SK-N-SH (cell line): ENCODE results near the gene POLA1. TPM values are rescaled to one million over a fixed set of nuclear protein-coding genes. Genes with fewer than 3 reads are reported as not detected.

Experiments used
- CTCF ChIA-PET: fragments of 300-600, 350-600 bp; formaldehyde crosslinking; extraction: SDS; loops from one replicate; lab custom pipeline; 2021; lab: Yijun Ruan, JAX
- POLR2A ChIA-PET: fragments of 350-600 bp; sonication (Branson Sonifier 250); formaldehyde crosslinking; extraction: SDS; loops from one replicate; lab custom pipeline; 2020; ENCODE audit warnings: antibody characterized with exemption, inconsistent platforms; lab: Yijun Ruan, JAX
- DNase-seq: peaks from one replicate; pipeline ENCODE4 v3.0.0; 2012
- H2AFZ ChIP-seq: fragments of 200-600 bp; sonication (generic); 2 replicates; pipeline ENCODE4 v1.8.1; 2016; ENCODE audit warnings: antibody characterized with exemption, mild to moderate bottlenecking, low read depth
- H3F3A ChIP-seq: fragments of 200-600 bp; sonication (generic); replicated peaks from 2 replicates; pipeline ENCODE3; 2016; ENCODE audit warnings: antibody characterized with exemption, mild to moderate bottlenecking; ENCODE audit not compliant: insufficient read depth
- H3K27ac ChIP-seq, 2 experiments: fragments of 200-500 bp in 1 of 2; fragments of 200-600 bp in 1 of 2; sonication (Bioruptor generic) in 1 of 2; sonication (generic), shearing (Covaris generic) in 1 of 2; 2 replicates each; pipeline versions ENCODE4 v1.5.1 to v1.6.1; 2014 to 2016; ENCODE audit warnings: low read depth in 2 of 2, inconsistent platforms in 1 of 2, low read length in 1 of 2, mild to moderate bottlenecking in 1 of 2, mixed read lengths in 1 of 2
- H3K27me3 ChIP-seq: fragments of 200-600 bp; sonication (generic), shearing (Covaris generic); 2 replicates; pipeline ENCODE4 v1.6.1; 2016; ENCODE audit warnings: mixed run types; ENCODE audit not compliant: insufficient read depth
- H3K36me3 ChIP-seq, 2 experiments: fragments of 200-500 bp in 1 of 2; fragments of 200-600 bp in 1 of 2; sonication (Bioruptor generic) in 1 of 2; sonication (generic) in 1 of 2; replicated peaks in 1 of 2; 2 replicates each; pipeline versions ENCODE3 to v1.5.1; 2014 to 2016; ENCODE audit warnings: low read length in 1 of 2, mild to moderate bottlenecking in 1 of 2; ENCODE audit not compliant: insufficient read depth in 2 of 2, control insufficient read depth in 1 of 2
- H3K4me1 ChIP-seq, 2 experiments: fragments of 200-500 bp in 1 of 2; fragments of 200-600 bp in 1 of 2; sonication (Bioruptor generic) in 1 of 2; sonication (generic), shearing (Covaris generic) in 1 of 2; 2 replicates each; pipeline versions ENCODE4 v1.5.1 to v1.6.1; 2014 to 2016; ENCODE audit warnings: low read depth in 1 of 2, low read length in 1 of 2, mixed run types in 1 of 2; ENCODE audit not compliant: insufficient read depth in 2 of 2, control insufficient read depth in 1 of 2
- H3K4me2 ChIP-seq: fragments of 200-600 bp; sonication (generic), shearing (Covaris generic); 2 replicates; pipeline ENCODE4 v1.6.1; 2017; ENCODE audit warnings: mixed run types
- H3K4me3 ChIP-seq, 2 experiments: fragments of 200-500 bp in 1 of 2; fragments of 200-600 bp in 1 of 2; sonication (Bioruptor generic) in 1 of 2; sonication (generic), shearing (Covaris generic) in 1 of 2; 2 replicates each; pipeline versions ENCODE4 v1.5.1 to v1.8.1; 2014 to 2016; ENCODE audit warnings: low read depth in 2 of 2, inconsistent platforms in 1 of 2, low read length in 1 of 2, mild to moderate bottlenecking in 1 of 2, mixed read lengths in 1 of 2, moderate library complexity in 1 of 2
- H3K79me2 ChIP-seq: fragments of 200-600 bp; sonication (generic); 2 replicates; pipeline ENCODE4 v1.8.1; 2017; ENCODE audit warnings: mild to moderate bottlenecking; ENCODE audit not compliant: insufficient read depth
- H3K9ac ChIP-seq: fragments of 200-600 bp; sonication (generic); 2 replicates; pipeline ENCODE4 v1.6.1; 2017; ENCODE audit warnings: mixed run types
- H3K9me2 ChIP-seq: fragments of 200-600 bp; sonication (generic); 2 replicates; pipeline ENCODE4 v1.6.1; 2017; ENCODE audit warnings: mixed run types
- H3K9me3 ChIP-seq: fragments of 200-600 bp; sonication (generic); 2 replicates; pipeline ENCODE4 v1.6.1; 2017; ENCODE audit warnings: mixed run types, mild to moderate bottlenecking, moderate library complexity
- H4K20me1 ChIP-seq: fragments of 200-600 bp; sonication (generic); 2 replicates; pipeline ENCODE4 v1.6.1; 2017; ENCODE audit warnings: mild to moderate bottlenecking, mixed run types; ENCODE audit not compliant: insufficient read depth
- CHD2 ChIP-seq: fragments of 150-350 bp; IDR thresholded peaks from 2 replicates; pipeline ENCODE4 v1.6.1; 2018; ENCODE audit warnings: low read length; ENCODE audit not compliant: partially characterized antibody
- ELF1 ChIP-seq: IDR thresholded peaks from 2 replicates; pipeline ENCODE4 v1.4.0; 2012
- EP300 ChIP-seq, 2 experiments: IDR thresholded peaks; 2 replicates each; pipeline versions ENCODE4 v1.4.0 to v1.6.1; 2012; ENCODE audit warnings: borderline replicate concordance in 1 of 2, low read depth in 1 of 2, low read length in 1 of 2
- EZH2phosphoT487 ChIP-seq: fragments of 200-600 bp; sonication (generic); IDR thresholded peaks from 2 replicates; pipeline ENCODE4 v1.6.1; 2017; ENCODE audit warnings: low read depth, mixed run types, mild to moderate bottlenecking, antibody characterized with exemption, moderate library complexity, borderline replicate concordance
- FOSL2 ChIP-seq: IDR thresholded peaks from 2 replicates; pipeline ENCODE4 v1.4.0; 2012; ENCODE audit warnings: low read depth, mild to moderate bottlenecking, moderate library complexity, borderline replicate concordance
- FOXJ3 ChIP-seq: sonication (generic); formaldehyde crosslinking; IDR thresholded peaks from 2 replicates; pipeline ENCODE4 v1.5.1; 2020; ENCODE audit warnings: mild to moderate bottlenecking, missing genetic modification reagents
- FOXM1 ChIP-seq: IDR thresholded peaks from 2 replicates; pipeline ENCODE4 v1.4.0; 2012; ENCODE audit warnings: low read depth, mild to moderate bottlenecking
- GATA2 ChIP-seq: sonication (generic); formaldehyde crosslinking; IDR thresholded peaks from 2 replicates; pipeline ENCODE4 v1.5.0; 2020; ENCODE audit warnings: mild to moderate bottlenecking, missing genetic modification reagents
- MEF2A ChIP-seq: IDR thresholded peaks from 2 replicates; pipeline ENCODE4 v1.4.0; 2012; ENCODE audit warnings: low read depth, borderline replicate concordance
- MXI1 ChIP-seq: IDR thresholded peaks from 2 replicates; pipeline ENCODE4 v1.6.1; 2012; ENCODE audit warnings: mild to moderate bottlenecking, low read depth, low read length, improper control_type of control experiment
- NFIC ChIP-seq: IDR thresholded peaks from 2 replicates; pipeline ENCODE4 v1.4.0; 2012; ENCODE audit warnings: borderline replicate concordance
- NRF1 ChIP-seq: IDR thresholded peaks from 2 replicates; pipeline ENCODE4 v1.6.1; 2012; ENCODE audit warnings: low read depth, mild to moderate bottlenecking, low read length
- PBX3 ChIP-seq: IDR thresholded peaks from 2 replicates; pipeline ENCODE4; 2012
- RAD21 ChIP-seq: IDR thresholded peaks from 2 replicates; pipeline ENCODE4 v1.6.1; 2012; ENCODE audit warnings: mild to moderate bottlenecking, low read length
- RCOR1 ChIP-seq: fragments of 150-350 bp; IDR thresholded peaks from 2 replicates; pipeline ENCODE4 v1.6.1; 2017; ENCODE audit warnings: antibody characterized with exemption, low read length
- REST ChIP-seq: IDR thresholded peaks from 2 replicates; pipeline ENCODE4 v1.6.1; 2012; ENCODE audit warnings: mild to moderate bottlenecking, low read depth, low read length, moderate library complexity
- RFX5 ChIP-seq: IDR thresholded peaks from 2 replicates; pipeline ENCODE4 v1.6.1; 2012; ENCODE audit warnings: mild to moderate bottlenecking, improper control_type of control experiment, low read length
- RXRA ChIP-seq: IDR thresholded peaks from 2 replicates; pipeline ENCODE4 v1.4.0; 2012; ENCODE audit warnings: low read depth, mild to moderate bottlenecking, borderline replicate concordance
- SIN3A ChIP-seq: IDR thresholded peaks from 2 replicates; pipeline ENCODE4 v1.6.1; 2012; ENCODE audit warnings: low read depth, mild to moderate bottlenecking, low read length, moderate library complexity, borderline replicate concordance
- TCF12 ChIP-seq: IDR thresholded peaks from 2 replicates; pipeline ENCODE4 v1.4.0; 2012
- USF1 ChIP-seq: IDR thresholded peaks from 2 replicates; pipeline ENCODE4 v1.4.0; 2012; ENCODE audit warnings: low read depth, borderline replicate concordance
- USF2 ChIP-seq: fragments of 150-350 bp; IDR thresholded peaks from 2 replicates; pipeline ENCODE4 v1.6.1; 2017; ENCODE audit warnings: antibody characterized with exemption, low read length, low read depth, borderline replicate concordance
- WGBS: methylation state at CpG from one replicate; pipeline ENCODE4 v1.1.6; 2017; ENCODE audit warnings: low lambda C conversion rate; 5-methylcytosine and 5-hydroxymethylcytosine counted together
- polyA plus RNA-seq, 3 experiments: library from polyadenylated mRNA; depleted of rRNA; stranded (reverse); fragments of >200 nt; gene quantifications; 2 replicates each; pipeline ENCODE4 v1.2.3, GENCODE V29; 2012
- TF ChIP-seq, protein P1 (sequence below): IDR thresholded peaks from 2 replicates; pipeline ENCODE4 v1.4.0; 2012; ENCODE audit warnings: low read depth

The POLA1 gene
- polyA plus RNA-seq, 1 of the 3 experiments (the other 2 are of a cell fraction): 2.8 TPM

DNA sequence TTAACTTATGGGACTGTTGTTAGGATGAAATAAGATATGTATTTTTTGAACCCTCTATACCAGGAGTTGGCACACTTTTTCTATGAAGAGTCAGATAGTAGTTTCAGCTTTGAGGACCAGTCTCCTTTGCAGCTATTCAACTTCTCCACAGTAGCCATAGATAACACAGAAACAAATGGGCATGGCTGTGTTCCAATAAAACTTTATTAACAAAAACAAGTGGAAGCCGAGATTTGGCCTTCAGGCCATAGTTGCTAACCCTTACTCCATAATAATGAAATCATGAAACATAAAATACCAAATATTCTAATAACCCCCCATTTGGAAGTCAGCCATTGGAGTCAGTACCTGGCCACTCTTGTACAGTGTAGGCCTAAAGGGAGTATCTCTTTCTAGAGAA is 291.4 kb downstream of the POLA1 start:
- no peak for DNase-seq
- Histone ChIP-seq H3K4me3 (no peak overlapping the region), H2AFZ (no peak overlapping the region), H4K20me1 (no peaks in the 10 kb centered on the region)
- 33% methylated on average over 1 of the region's 1 CpG for WGBS
- CTCF ChIA-PET: interaction anchor here (1.4 kb wide), 1 partner anchor 146 kb away, joined by 4 read pairs; no protein-coding TSS in a partner anchor
- TF ChIP-seq NRF1: no peak
- no peak for TF ChIP-seq RCOR1
- TF ChIP-seq USF2: no peak
- no peak for TF ChIP-seq RAD21
- no peak for TF ChIP-seq EP300 (IDR thresholded peaks at IDR 0.05; ENCODE audit: borderline replicate concordance in 1 of 2, low read depth in 1 of 2, low read length in 1 of 2)
- no peak for TF ChIP-seq FOSL2
- TF ChIP-seq USF1: no peak
- TF ChIP-seq NFIC: no peak
- no peak for TF ChIP-seq FOXJ3 (CRISPR knock-in tag)
- TF ChIP-seq RXRA: no peak
- no peak for TF ChIP-seq ELF1
- no peak for TF ChIP-seq PBX3
- TF ChIP-seq, protein P1, sequence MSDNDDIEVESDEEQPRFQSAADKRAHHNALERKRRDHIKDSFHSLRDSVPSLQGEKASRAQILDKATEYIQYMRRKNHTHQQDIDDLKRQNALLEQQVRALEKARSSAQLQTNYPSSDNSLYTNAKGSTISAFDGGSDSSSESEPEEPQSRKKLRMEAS: no peak
- TF ChIP-seq GATA2 (CRISPR knock-in tag): no peak
- TF ChIP-seq, all 33 proteins: peak for 0
- H3K79me2 ChIP-seq: no peaks in the 10 kb centered on the region
- H3F3A ChIP-seq: no peaks in the 10 kb centered on the region
- H3K4me2 ChIP-seq: no peak overlapping the region
- H3K9ac ChIP-seq: no peak overlapping the region
- no peaks in the 10 kb centered on the region for H3K36me3 ChIP-seq
- no peaks in the 10 kb centered on the region for H3K9me2 ChIP-seq
- no peak overlapping the region for H3K27ac ChIP-seq
- H3K9me3 ChIP-seq: no peaks in the 10 kb centered on the region
- POLR2A ChIA-PET: no interaction called here
- H3K4me1 ChIP-seq: no peaks in the 10 kb centered on the region; a peak in 1 of 4 replicates
- no peaks in the 10 kb centered on the region for H3K27me3 ChIP-seq

DNA sequence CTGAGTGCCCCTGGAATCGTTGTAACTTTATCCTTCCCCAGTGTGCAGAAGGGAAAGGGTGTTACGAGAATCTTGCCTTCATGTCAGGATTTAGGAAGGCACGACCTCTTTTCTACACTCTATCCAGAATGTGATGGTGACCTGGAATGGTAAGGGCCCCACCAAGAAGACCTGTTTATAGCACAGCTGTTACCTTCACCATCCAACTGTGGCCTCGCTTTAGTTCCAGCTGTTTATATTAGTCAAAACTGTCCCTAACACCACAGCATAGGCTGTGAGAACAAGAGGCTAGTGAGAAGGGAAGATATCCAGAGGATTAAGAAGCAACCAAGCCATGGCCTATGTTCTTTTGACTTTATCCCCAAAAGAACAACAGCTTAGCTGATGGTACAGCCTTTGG is 294.0 kb downstream of the POLA1 start:
- CTCF ChIA-PET: no interaction called here
- POLR2A ChIA-PET: no interaction called here
- no peaks in the 10 kb centered on the region for H3K27me3 ChIP-seq
- H3K27ac ChIP-seq: no peak overlapping the region
- H3K9ac ChIP-seq: no peak overlapping the region
- no peaks in the 10 kb centered on the region for H3K9me2 ChIP-seq
- no peaks in the 10 kb centered on the region; a peak in 1 of 4 replicates for H3K4me1 ChIP-seq
- DNase-seq: no peak
- no peaks in the 10 kb centered on the region for H4K20me1 ChIP-seq
- no peak overlapping the region for H2AFZ ChIP-seq
- H3K4me2 ChIP-seq: no peak overlapping the region
- no peak overlapping the region for H3K4me3 ChIP-seq
- H3F3A ChIP-seq: no peaks in the 10 kb centered on the region
- no peaks in the 10 kb centered on the region for H3K36me3 ChIP-seq
- H3K9me3 ChIP-seq: no peaks in the 10 kb centered on the region
- no peaks in the 10 kb centered on the region for H3K79me2 ChIP-seq
- WGBS: 46% methylated on average over 4 of the region's 4 CpGs
- TF ChIP-seq MXI1: no peak
- no peak for TF ChIP-seq ELF1
- no peak for TF ChIP-seq FOXM1
- TF ChIP-seq SIN3A: no peak
- no peak for TF ChIP-seq CHD2
- no peak for TF ChIP-seq RFX5
- TF ChIP-seq TCF12: no peak
- TF ChIP-seq GATA2 (CRISPR knock-in tag): no peak
- TF ChIP-seq EZH2phosphoT487: no peak
- TF ChIP-seq, protein P1: no peak
- no peak for TF ChIP-seq REST
- no peak for TF ChIP-seq MEF2A
- TF ChIP-seq FOXJ3 (CRISPR knock-in tag): no peak
